ENCODE measurements around the gene TBCA.

The TBCA gene

DNA sequence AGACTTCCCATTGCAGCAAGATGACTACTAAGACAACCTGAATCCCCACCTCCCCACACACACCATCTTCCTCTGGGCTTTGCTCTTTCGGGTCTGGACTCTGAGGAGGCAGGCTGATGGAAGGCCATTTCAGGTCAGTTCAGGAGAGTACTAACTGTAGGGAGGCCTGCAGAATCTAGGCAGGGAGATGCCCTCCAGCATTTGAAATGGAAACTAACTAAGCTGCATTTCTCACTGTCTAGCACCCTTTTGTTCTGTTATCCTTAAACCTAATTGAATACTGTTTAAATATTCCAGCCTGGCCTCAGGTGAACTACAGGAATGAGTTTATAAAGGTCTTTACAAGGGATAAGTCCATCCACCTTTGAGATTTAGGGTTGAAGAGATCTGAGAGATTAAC is 4.9 kb upstream of the TBCA start:
- DNase-seq (ENCODE audit: low spot score): no peak
- TF ChIP-seq, protein P1, sequence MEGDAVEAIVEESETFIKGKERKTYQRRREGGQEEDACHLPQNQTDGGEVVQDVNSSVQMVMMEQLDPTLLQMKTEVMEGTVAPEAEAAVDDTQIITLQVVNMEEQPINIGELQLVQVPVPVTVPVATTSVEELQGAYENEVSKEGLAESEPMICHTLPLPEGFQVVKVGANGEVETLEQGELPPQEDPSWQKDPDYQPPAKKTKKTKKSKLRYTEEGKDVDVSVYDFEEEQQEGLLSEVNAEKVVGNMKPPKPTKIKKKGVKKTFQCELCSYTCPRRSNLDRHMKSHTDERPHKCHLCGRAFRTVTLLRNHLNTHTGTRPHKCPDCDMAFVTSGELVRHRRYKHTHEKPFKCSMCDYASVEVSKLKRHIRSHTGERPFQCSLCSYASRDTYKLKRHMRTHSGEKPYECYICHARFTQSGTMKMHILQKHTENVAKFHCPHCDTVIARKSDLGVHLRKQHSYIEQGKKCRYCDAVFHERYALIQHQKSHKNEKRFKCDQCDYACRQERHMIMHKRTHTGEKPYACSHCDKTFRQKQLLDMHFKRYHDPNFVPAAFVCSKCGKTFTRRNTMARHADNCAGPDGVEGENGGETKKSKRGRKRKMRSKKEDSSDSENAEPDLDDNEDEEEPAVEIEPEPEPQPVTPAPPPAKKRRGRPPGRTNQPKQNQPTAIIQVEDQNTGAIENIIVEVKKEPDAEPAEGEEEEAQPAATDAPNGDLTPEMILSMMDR (IDR thresholded peaks at IDR 0.05; ENCODE audit: extremely low read depth, insufficient read depth, missing control alignments): no peak
- in situ Hi-C loops (cut with MboI; ENCODE audit: low pct_unique_long_range_greater_than_20kb, low sequenced_read_pairs, unreplicated experiment): loop anchor here (5.0 kb wide), 1 partner anchor 56 kb away; no protein-coding TSS in a partner anchor

DNA sequence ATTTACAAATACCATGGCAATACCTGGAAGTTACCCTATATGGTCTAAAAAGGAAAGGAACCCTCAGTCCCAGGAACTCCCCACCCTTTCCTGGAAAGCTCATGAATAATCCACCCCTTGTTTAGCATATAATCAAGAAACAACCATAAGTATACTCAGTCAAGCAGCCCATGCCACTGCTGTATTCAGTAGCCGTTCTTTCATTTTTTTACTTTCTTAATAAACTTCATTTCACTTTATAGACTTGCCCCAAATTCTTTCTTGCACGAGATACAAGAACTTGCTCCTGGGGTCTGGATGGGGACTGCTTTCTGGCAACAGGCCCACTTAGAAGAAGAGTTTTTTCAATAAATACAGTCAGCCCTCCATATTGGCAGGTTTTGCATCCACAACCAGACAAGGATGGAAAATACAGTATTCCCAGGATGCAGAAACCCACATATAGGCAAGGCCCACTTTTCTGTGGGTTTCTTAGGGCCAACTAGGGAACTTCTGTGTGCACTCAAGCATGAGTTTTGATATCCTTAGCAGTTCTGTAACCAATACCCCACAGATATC is 2.8 kb upstream of the TBCA start:
- in situ Hi-C loops (cut with MboI; ENCODE audit: low pct_unique_long_range_greater_than_20kb, low sequenced_read_pairs, unreplicated experiment): no loop called here
- DNase-seq (ENCODE audit: low spot score): no peak
- TF ChIP-seq, protein P1 (IDR thresholded peaks at IDR 0.05; ENCODE audit: extremely low read depth, insufficient read depth, missing control alignments): no peak

DNA sequence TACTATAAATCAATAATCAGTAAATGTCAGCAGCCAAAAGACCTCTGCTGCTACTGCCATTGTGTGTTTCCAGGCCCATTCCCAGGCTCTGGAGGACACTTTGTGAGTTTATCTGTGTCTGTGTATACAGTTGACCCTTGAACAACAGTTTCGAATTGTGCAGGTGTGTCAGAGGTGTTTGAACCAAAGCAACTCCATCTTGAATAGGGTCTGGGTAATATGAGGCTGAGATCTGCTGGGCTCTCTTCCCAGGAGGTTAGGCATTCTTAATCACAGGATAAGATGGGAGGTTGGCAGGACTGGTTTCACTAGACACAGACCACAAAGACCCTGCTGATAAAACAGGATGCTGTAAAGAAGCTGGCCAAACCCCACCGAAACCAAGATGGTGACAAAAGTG is 2.3 kb upstream of the TBCA start:
- no peak for DNase-seq (ENCODE audit: low spot score)
- TF ChIP-seq, protein P1 (IDR thresholded peaks at IDR 0.05; ENCODE audit: extremely low read depth, insufficient read depth, missing control alignments): no peak
- in situ Hi-C loops (cut with MboI; ENCODE audit: low pct_unique_long_range_greater_than_20kb, low sequenced_read_pairs, unreplicated experiment): no loop called here

DNA sequence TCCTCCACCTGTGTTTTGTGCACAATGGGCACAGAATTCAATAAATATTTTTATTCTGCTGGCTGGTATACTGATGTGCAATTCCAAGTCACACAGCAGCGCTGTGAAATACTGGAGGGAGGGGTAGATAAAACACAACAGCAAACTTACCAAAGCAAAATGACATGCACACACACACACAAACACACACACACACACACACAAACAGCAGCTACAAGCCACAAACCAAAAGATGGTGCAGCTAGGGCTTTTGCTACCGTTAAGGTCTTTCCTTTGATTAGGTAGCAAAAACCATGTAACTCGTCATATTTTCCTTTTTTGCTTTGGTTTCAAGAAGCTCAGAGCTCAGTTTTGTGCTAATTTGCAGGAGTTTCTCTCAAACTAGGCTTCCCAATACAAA is 1.8 kb upstream of the TBCA start:
- in situ Hi-C loops (cut with MboI; ENCODE audit: low pct_unique_long_range_greater_than_20kb, low sequenced_read_pairs, unreplicated experiment): no loop called here
- DNase-seq (ENCODE audit: low spot score): no peak
- TF ChIP-seq, protein P1 (IDR thresholded peaks at IDR 0.05; ENCODE audit: extremely low read depth, insufficient read depth, missing control alignments): no peak

DNA sequence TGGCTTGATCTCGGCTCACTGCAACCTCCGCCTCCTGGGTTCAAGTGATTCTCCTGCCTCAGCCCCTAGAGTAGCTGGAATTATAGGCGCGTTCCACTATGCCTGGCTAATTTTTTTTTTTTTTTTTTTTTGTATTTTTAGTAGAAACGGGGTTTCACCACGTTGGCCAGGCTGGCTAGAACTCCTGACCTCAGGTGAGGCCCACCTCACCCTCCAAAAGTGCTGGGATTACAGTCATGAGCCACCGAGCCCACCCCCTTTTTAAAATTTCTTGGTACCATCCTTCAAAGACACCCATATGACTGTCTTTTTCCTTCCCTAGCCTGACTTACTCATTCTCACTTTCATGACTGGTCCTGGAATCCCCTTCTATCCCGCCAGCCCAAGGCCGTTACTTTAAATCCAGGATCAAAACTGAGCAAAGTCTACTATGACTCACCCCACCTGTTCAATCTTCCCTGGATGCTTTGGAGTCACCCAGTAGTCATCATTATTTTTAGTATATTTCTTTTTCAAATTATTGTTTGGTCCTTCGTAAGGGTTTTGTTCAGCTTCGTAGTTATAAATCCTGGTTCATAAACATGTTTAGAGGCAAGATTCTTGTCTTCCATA is 1.2 kb upstream of the TBCA start:
- in situ Hi-C loops (cut with MboI; ENCODE audit: low pct_unique_long_range_greater_than_20kb, low sequenced_read_pairs, unreplicated experiment): no loop called here
- TF ChIP-seq, protein P1 (IDR thresholded peaks at IDR 0.05; ENCODE audit: extremely low read depth, insufficient read depth, missing control alignments): no peak
- no peak for DNase-seq (ENCODE audit: low spot score)

DNA sequence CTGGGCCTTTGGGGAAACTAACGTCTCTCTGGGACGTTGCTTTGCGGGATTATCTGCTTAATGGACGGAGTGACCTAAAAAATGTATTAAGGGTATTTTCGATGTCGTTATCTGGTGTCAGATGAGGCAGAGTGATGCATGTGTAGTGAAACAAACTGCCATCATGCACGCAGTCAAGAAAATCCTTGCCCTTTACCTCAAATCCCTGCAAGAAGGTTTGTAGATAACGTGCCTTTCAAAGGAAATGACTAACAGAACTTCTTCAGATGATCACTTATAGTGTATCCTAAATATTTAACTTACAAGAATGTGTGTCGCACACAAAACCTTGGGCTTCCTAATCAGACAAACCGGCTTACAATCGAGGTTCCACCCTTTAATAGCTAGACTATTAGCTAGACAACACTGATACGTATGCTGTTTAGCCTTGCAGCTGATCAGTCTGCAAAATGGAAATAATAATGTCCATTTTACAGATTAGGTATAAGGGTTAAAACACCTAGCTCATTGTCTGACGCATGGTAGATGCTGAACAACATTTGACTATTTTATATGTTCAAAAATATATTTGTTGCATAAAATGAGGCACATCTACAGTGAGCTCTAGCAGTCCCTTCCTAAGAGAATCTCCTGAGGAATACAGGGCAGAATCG is 541 bp upstream of the TBCA start:
- in situ Hi-C loops (cut with MboI; ENCODE audit: low pct_unique_long_range_greater_than_20kb, low sequenced_read_pairs, unreplicated experiment): no loop called here
- no peak for DNase-seq (ENCODE audit: low spot score)
- TF ChIP-seq, protein P1 (IDR thresholded peaks at IDR 0.05; ENCODE audit: extremely low read depth, insufficient read depth, missing control alignments): no peak

Data from GM13977 (cell line).